ENCODE measurements around the gene EFCAB12. TPM values are rescaled to one million over a fixed set of nuclear protein-coding genes. Genes with fewer than 3 reads are reported as not detected.

EFCAB12 gene
- total and polyA plus RNA-seq, 2 of the 13 experiments (the other 11 are each of a cell fraction or from before 2014, with no cell fraction given), result 0.31 to 2.4 TPM

- ChIA-PET CTCF (ENCODE audit: low intra/inter-chr PET ratio, low total read pairs) (no interaction called here), POLR2A (interaction anchor here (0.6 to 2.7 kb wide), 5 partner anchors 9 to 27 kb away, joined by 3 to 15 read pairs (median 3); partner anchors contain the start of genes IFT122 and MBD4)
- Histone ChIP-seq H3K9ac (ENCODE audit: insufficient read depth, low read depth, low read length) (peak overlapping the region; percentile 0; the same call in 1 of the 2 replicates), H2AFZ (ENCODE audit: low read length) (no peak overlapping the region), H3K27ac (ENCODE audit: extremely low read length, insufficient read depth, low read length) (peak overlapping the region; percentile 72), H4K20me1 (ENCODE audit: insufficient read depth, low read length) (no peaks in the 10 kb centered on the region), H3K27me3 (ENCODE audit: control insufficient read depth in 1 of 2, insufficient read depth in 2 of 2, low read length in 2 of 2) (no peaks in the 10 kb centered on the region), H3K79me2 (ENCODE audit: insufficient read depth, low read length) (no peaks in the 10 kb centered on the region), H3K4me3 (replicated peaks in 1 of 3; ENCODE audit: insufficient read depth in 1 of 3, low read depth in 2 of 3, low read length in 3 of 3) (no peak overlapping the region), H3K4me2 (ENCODE audit: low read depth, low read length) (peak overlapping the region; percentile 23), H3K4me1 (ENCODE audit: insufficient read depth, low read length) (peaks cover 61% of the 10 kb centered on the region), H3K9me3 (ENCODE audit: low read length) (no peaks in the 10 kb centered on the region), H3K36me3 (replicated peaks in 1 of 2; ENCODE audit: control insufficient read depth in 1 of 2, insufficient read depth in 2 of 2, low read length in 2 of 2) (0 out of 5 replicates have a peak, but pooled peaks cover 0 to 2% of the 10 kb centered on the region in 2 experiments)
- in situ Hi-C loops (cut with HindIII; ENCODE audit: extremely low pct_ligation_motif_present, low pct_unique_long_range_greater_than_20kb), result no loop called here
- intact Hi-C loops (cut with micrococcal nuclease; ENCODE audit: unreplicated experiment), result loop anchor here (1.0 kb wide), 1 partner anchor 13 kb away; no protein-coding TSS in a partner anchor
- no TSS peak for BruUV-seq (replicated peaks)
- WGBS (ENCODE audit: low lambda C conversion rate), result 76% methylated on average over 6 of the region's 6 CpGs
- TF ChIP-seq ELK4 (CRISPR knock-in tag; IDR thresholded peaks at IDR 0.05; ENCODE audit: borderline replicate concordance) (no peak), ZMYM3 (CRISPR knock-in tag; IDR thresholded peaks at IDR 0.05) (peak; percentile 64), ZFY (CRISPR knock-in tag; IDR thresholded peaks at IDR 0.05) (no peak), CCDC6 (CRISPR knock-in tag; IDR thresholded peaks at IDR 0.05) (no peak)
- FAIRE-seq, result no peak
- no peak for DNase-seq (ENCODE audit: low spot score)
- ATAC-seq, result no peak
Measured at GRCh38 chr3:129412542-129413198, 15.8 kb downstream of the EFCAB12 start.

DNA sequence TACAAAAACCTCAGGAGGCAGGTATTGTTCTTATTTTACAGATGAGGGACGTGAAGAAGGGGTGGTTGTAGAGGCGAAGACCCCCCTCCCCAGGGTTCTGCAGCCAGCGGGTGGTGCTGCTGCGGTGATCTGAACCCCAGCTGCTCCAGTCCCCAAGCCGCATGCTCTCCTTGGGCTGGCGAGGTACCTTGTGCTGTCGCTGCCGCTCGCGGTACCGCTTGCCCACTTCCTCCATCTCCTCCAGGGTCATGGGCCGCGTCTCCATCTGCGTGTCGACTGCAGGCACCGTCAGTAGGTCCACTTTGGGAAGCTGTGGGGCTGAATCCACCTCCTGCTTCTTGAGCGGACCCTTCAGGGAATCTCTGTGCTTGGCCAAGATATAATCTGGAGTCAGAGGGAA, 17.5 kb downstream of the EFCAB12 start:
- H4K20me1 ChIP-seq (ENCODE audit: insufficient read depth, low read length), result no peaks in the 10 kb centered on the region
- no peaks in the 10 kb centered on the region for H3K27me3 ChIP-seq (ENCODE audit: control insufficient read depth in 1 of 2, insufficient read depth in 2 of 2, low read length in 2 of 2)
- H3K4me2 ChIP-seq (ENCODE audit: low read depth, low read length), result no peak overlapping the region
- ChIA-PET POLR2A (no interaction called here), CTCF (ENCODE audit: low intra/inter-chr PET ratio, low total read pairs) (no interaction called here)
- DNase-seq (ENCODE audit: low spot score), result no peak
- 93% methylated on average over 14 of the region's 17 CpGs for WGBS (ENCODE audit: low lambda C conversion rate)
- no peaks in the 10 kb centered on the region for H3K79me2 ChIP-seq (ENCODE audit: insufficient read depth, low read length)
- no peak for FAIRE-seq
- intact Hi-C loops (cut with micrococcal nuclease; ENCODE audit: unreplicated experiment), result no loop called here
- peaks cover 44% of the 10 kb centered on the region for H3K4me1 ChIP-seq (ENCODE audit: insufficient read depth, low read length)
- H3K9ac ChIP-seq (ENCODE audit: insufficient read depth, low read depth, low read length), result no peak overlapping the region
- in situ Hi-C loops (cut with HindIII; ENCODE audit: extremely low pct_ligation_motif_present, low pct_unique_long_range_greater_than_20kb), result no loop called here
- no peaks in the 10 kb centered on the region for H3K9me3 ChIP-seq (ENCODE audit: low read length)
- ATAC-seq, result no peak
- no TSS peak for BruUV-seq (replicated peaks)
- TF ChIP-seq, protein P1, sequence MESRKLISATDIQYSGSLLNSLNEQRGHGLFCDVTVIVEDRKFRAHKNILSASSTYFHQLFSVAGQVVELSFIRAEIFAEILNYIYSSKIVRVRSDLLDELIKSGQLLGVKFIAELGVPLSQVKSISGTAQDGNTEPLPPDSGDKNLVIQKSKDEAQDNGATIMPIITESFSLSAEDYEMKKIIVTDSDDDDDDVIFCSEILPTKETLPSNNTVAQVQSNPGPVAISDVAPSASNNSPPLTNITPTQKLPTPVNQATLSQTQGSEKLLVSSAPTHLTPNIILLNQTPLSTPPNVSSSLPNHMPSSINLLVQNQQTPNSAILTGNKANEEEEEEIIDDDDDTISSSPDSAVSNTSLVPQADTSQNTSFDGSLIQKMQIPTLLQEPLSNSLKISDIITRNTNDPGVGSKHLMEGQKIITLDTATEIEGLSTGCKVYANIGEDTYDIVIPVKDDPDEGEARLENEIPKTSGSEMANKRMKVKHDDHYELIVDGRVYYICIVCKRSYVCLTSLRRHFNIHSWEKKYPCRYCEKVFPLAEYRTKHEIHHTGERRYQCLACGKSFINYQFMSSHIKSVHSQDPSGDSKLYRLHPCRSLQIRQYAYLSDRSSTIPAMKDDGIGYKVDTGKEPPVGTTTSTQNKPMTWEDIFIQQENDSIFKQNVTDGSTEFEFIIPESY (CRISPR knock-in tag; IDR thresholded peaks at IDR 0.05), result 0 out of 2 replicates have a peak, but pooled peaks have one; percentile 36
- TF ChIP-seq GPN1 (CRISPR knock-in tag; IDR thresholded peaks at IDR 0.05; ENCODE audit: borderline replicate concordance), result no peak
- no peak overlapping the region for H3K4me3 ChIP-seq (replicated peaks in 1 of 3; ENCODE audit: insufficient read depth in 1 of 3, low read depth in 2 of 3, low read length in 3 of 3)
- H3K27ac ChIP-seq (ENCODE audit: extremely low read length, insufficient read depth, low read length), result no peak overlapping the region
- H2AFZ ChIP-seq (ENCODE audit: low read length), result no peak overlapping the region
- 0 out of 5 replicates have a peak, but pooled peaks cover 0 to 2% of the 10 kb centered on the region in 2 experiments for H3K36me3 ChIP-seq (replicated peaks in 1 of 2; ENCODE audit: control insufficient read depth in 1 of 2, insufficient read depth in 2 of 2, low read length in 2 of 2)

Measured in HepG2 (cell line).